AG20443 (cell line): ENCODE results near the gene STYXL2.

Source experiments
- DNase-seq: peaks from one replicate; pipeline ENCODE4 v3.0.0; 2012; ENCODE audit warnings: low spot score, mixed read lengths

Gene STYXL2

DNA sequence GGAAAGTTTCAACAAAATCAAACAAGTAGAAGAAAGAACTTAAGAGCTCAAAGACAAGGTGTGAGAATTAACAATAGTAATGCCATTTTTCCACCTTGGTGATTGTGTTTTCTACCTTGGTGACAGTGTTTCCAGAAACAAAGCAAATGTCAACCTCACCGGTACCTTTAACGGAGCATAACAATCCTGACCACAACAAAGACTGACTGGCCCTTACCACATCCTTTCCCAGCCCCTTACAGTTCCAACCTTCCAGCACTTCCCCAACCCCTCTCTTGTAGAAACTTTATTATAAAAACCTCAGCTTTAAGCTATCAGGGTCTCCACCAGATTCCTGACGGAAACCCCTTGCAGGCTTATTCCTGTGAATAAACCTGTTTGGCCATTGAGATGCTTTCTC lies 16.7 kb downstream of the STYXL2 start:
- DNase-seq = no peak

DNA sequence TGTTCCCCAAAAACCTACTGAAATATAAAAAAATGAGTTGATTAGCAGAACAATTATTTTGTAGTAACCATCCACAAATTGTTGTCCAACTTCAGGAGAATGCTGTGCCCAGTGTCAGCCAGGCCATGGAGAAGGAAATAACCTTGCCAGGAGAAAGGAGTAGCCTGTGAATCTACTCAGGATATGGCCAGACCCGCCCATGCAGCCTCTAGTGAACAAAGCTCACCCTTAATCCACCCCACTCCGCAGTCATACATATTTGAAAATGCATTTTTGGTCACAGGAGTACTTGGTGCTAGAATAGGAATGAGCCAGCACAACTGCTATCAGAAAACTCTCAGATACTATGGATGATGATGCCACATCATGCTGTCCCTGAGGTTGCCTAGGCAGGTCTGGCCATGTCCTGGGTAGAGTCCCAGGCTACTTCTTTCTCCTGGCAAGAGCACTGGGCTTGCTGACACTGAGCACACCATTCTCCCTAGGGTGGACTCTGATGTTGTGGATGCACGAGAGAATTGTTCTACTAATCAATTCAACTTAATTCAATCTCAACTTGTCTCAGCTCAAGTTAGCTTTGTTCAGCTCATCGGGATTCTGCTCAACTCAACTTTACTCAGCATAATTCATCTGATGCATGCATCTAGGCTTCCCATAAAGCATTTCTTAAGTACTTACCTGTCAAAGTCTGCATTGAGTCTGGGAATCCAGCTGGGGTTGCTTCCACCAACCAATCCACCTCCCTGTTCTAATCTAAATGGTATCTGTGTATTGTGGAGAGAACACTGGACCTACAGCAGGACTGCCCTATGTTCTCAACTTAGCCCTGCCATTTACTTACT lies 18.2 kb downstream of the STYXL2 start:
- no peak for DNase-seq

DNA sequence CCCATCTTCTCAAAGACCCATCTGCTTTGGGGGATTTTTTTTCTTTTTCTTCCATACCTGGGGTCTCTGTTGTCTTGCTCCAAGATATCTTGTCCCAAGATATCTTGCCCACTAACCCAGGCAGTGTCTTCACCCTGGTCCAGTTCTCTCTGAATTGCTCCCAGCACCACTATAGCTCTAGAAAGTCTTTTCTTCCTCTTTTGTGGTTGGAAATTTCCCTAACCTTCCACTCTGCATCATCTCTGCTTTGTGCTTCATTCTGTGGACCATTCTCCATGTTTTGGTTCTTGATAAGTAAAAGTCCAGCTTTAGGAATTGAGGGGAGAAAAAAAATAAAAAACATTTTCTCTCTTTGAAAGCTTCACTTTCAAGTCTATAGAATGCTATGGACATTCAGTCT lies 20.9 kb downstream of the STYXL2 start:
- no peak for DNase-seq

DNA sequence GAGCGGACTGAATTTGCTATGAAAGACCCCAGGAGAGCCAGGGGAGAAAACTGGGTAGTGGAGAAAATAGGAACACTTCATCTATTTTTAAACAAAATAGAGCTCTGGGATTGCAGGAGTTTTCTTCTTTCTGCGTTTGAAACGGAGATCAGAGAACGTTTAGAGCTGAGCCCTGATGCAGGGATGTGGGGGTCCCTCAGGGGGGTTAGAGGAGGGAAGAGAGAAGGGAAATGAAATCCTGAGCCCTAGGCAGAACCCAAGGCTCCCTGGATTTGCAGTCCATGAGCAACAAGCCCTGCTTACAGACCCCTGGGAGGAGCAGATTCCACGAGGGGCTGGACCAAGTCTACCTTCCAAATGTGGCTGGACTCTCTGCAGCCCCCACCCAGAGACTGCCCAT lies 21.8 kb downstream of the STYXL2 start:
- DNase-seq = no peak

- no peak for DNase-seq
These were observed 22.3 kb downstream of the STYXL2 start for GRCh38 chr1:167116174-167116573.

GRCh38 chr1:167117225-167117624 lies 23.4 kb downstream of the STYXL2 start:
- DNase-seq = no peak

DNA sequence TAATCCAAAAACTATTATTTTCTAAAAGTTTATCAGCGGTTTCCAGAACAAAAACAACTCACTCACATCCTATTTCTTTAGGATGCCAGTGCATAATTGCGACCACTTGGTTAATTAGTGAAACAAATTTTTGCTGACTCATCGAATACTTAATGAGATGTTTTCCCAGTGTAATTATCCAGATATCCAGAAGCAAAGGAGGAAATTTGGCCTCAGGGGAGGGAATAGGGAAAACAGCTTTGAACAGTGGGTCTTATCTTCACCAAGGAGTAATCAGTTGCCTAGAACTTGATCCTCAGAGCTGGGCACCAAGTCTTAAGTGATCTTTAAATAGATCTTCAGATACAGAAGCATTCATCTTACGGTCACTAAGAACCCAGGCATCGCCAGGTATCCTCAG lies 24.3 kb downstream of the STYXL2 start:
- no peak for DNase-seq

- no peak for DNase-seq
These were observed 25.8 kb downstream of the STYXL2 start for GRCh38 chr1:167119696-167120095.

GRCh38 chr1:167120899-167121298 lies 27.0 kb downstream of the STYXL2 start:
- no peak for DNase-seq

DNA sequence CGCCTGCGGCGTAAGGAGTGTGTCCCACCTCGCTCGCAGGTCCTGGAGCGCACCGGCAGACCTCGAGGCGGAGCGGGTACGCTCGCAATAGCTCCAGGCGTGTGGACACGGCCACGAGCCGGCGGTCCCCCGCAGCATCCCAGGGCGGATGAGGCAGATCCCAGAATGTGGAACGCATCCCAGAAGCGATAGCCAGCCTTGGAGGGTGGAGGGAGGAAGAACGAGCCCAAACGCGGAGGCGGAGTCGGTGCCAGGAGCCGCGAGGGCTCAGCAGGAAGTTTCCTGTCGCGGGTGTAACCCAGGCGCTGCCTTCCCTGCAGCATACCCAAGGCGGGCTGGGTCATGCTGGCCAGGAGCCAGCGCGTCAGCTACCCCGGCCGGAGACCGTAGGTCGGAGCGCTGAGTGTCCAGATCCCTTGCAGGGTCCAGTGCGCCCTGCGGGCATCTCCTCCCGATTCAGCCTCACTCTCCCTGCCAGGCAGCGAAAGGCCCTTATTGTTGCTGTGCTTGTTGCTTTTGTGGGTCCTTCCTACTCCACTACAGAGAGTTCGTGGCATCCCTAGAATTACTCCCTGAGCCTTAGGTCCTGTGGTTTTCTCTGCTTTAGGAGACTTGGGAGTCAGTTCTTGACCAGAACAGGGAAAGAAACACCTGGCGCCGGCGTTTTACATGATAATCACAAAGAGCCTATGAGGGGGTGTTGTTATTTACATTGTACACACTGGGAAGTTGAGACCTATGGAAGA lies 27.7 kb downstream of the STYXL2 start:
- peak; percentile 59 for DNase-seq

DNA sequence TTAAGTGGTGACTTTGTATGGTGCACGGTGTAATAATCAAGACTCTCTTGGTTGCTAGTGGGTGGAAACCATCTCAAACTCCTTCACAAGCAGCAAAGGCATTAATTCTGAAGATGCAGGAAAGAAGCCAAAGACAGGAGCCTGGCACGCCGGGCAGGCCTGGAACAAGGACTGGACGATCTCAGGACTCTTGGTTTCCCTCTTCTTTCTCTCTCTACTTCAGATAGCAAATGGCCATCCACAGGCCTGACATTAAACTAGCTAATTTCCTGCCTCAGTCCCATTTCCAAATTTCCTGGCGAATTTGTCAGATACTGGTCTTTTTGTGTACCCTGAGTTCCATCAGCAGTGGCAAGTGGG lies 28.2 kb downstream of the STYXL2 start:
- no peak for DNase-seq

DNA sequence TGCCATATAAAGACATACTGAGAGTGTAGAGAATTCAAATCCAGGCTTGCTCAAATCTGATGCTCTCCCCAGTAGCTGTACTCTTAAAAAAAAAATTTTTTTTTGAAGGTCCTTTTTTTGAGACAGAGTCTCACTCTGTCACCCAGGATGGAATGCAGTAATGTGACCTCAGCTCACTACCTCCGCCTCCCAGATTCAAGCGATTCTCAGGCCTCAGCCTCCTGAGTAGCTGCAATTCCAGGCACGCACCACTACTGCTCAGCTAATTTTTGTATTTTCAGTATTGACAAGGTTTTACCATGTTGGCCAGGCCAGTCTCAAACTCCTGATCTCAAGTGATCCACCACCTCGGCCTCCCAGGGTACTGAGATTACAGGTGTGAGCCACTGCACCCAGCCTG lies 28.7 kb downstream of the STYXL2 start:
- no peak for DNase-seq

DNA sequence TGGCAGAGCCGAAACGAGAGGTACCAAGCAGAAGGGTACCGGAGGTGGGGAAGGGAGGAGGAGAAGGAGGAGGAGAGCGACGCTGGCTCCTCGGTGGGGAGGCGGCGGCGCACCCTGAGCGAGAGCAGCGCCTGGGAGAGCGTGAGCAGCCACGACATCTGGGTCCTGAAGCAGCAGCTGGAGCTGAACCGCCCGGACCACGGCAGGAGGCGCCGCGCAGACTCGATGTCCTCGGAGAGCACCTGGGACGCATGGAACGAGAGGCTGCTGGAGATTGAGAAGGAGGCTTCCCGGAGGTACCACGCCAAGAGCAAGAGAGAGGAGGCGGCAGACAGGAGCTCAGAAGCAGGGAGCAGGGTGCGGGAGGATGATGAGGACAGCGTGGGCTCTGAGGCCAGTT lies 32.4 kb downstream of the STYXL2 start:
- no peak for DNase-seq

DNA sequence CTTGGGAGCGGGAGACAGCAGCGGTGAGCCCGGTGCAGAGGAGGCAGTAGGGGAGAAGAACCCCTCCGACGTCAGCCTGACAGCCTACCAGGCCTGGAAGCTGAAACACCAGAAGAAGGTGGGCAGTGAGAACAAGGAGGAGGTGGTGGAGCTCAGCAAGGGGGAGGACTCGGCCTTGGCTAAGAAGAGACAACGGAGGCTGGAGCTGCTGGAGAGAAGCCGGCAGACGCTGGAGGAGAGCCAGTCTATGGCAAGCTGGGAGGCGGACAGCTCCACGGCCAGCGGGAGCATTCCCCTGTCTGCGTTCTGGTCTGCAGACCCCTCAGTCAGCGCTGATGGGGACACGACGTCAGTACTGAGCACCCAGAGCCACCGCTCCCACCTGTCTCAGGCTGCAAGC lies 32.9 kb downstream of the STYXL2 start:
- DNase-seq = no peak

DNA sequence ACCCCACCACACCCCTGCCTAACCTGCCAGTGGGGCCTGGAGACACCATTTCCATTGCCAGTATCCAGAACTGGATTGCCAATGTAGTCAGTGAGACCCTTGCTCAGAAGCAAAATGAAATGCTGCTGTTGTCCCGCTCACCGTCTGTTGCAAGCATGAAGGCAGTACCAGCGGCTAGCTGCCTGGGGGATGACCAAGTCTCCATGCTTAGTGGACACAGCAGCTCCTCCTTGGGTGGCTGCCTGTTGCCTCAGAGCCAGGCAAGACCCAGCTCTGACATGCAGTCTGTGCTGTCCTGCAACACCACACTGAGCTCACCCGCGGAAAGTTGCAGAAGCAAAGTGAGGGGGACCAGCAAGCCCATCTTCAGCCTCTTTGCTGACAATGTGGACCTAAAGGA lies 33.4 kb downstream of the STYXL2 start:
- DNase-seq = no peak

DNA sequence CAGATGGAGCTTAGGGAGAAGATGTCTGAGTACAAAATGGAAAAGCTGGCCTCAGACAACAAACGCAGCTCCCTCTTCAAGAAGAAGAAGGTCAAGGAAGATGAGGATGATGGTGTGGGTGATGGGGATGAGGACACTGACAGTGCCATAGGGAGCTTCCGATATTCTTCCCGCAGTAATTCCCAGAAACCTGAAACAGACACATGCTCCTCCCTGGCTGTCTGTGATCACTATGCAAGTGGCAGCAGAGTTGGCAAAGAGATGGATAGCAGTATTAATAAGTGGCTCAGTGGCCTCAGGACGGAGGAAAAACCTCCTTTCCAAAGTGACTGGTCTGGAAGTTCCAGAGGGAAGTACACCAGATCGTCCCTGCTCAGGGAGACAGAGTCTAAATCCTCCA lies 33.8 kb downstream of the STYXL2 start:
- no peak for DNase-seq

DNA sequence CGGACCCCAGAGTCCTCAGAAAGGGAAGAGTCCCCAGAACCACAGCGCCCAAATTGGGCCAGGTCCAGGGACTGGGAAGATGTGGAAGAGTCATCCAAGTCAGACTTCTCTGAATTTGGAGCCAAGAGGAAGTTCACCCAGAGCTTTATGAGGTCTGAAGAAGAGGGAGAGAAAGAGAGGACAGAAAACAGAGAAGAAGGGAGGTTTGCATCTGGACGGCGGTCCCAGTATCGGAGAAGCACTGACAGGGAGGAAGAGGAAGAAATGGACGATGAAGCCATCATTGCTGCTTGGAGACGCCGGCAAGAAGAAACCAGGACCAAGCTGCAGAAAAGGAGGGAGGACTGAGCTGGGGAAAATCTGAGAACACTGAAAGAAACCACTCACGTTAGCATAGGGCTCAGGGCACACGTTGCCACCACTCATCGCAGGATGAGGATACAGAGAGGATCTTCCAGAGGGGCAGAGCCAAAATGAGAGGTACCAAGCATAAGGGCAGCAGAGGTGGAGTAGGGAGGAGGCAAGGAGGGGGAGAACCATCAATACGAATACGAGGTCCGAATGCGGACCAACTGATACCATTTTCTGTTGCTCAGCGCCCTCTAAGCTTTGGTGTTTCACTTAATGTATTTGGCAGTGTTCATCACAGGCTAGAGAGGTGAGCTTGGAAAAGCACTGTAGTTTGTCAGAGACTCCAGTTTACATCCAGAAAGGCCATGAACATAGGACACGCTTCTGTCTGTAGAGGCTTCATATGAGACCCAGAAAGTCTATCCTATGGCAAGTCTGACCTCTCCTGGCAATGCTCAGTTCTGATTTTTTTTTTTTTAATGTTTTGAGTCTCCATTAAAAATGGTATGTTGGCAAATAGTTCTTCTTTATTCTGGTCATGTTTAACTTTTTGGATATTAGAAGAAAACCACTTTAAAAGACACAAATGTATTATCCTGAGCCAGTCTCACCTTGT lies 34.7 kb downstream of the STYXL2 start:
- no peak for DNase-seq

GRCh38 chr1:167130829-167131510 lies 37.1 kb downstream of the STYXL2 start:
- no peak for DNase-seq

DNA sequence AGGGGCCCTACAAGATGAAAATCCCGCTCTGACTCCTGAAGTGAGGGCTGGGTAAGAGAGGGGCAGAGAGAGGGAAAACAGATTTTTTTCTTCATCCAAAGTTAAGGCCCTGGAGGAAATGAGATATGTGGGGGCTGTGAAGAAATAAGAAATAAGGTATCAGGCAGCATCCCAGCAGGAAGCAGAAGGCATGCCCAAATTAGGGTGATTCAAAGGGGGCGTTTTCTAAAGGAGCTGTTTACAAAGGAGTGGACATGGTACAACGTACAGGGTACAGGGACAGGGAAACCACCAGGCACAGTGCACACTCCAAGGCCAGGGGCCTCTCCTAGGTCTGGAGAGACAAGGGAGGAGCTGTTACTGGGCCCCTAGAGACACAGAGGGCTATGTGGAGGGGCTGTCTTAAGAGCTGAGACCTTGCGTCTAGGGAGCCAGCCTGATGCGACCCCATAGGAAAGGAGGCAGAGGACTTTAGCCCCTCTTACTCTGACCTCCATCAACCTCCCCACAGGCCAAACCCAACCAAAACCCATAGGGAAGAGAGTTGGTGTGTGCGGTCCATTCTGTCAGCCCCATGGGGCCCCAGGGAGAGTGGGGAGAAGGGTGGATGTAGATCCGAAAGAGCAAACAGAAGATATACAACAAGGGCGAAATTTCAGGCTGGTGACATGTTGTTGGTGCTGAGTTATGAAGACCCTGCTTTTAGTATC lies 38.6 kb downstream of the STYXL2 start:
- no peak for DNase-seq

GRCh38 chr1:167135281-167135840 lies 41.5 kb downstream of the STYXL2 start:
- DNase-seq = no peak

GRCh38 chr1:167136191-167136614 lies 42.3 kb downstream of the STYXL2 start:
- peak; percentile 52 for DNase-seq
